ENCODE results near the gene MTCL3.

GRCh38 chr6:127459231-127459641, 59.9 kb downstream of the MTCL3 start, which contains the start of gene KIAA0408:
- TF ChIP-seq, protein P1, sequence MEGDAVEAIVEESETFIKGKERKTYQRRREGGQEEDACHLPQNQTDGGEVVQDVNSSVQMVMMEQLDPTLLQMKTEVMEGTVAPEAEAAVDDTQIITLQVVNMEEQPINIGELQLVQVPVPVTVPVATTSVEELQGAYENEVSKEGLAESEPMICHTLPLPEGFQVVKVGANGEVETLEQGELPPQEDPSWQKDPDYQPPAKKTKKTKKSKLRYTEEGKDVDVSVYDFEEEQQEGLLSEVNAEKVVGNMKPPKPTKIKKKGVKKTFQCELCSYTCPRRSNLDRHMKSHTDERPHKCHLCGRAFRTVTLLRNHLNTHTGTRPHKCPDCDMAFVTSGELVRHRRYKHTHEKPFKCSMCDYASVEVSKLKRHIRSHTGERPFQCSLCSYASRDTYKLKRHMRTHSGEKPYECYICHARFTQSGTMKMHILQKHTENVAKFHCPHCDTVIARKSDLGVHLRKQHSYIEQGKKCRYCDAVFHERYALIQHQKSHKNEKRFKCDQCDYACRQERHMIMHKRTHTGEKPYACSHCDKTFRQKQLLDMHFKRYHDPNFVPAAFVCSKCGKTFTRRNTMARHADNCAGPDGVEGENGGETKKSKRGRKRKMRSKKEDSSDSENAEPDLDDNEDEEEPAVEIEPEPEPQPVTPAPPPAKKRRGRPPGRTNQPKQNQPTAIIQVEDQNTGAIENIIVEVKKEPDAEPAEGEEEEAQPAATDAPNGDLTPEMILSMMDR (IDR thresholded peaks at IDR 0.05), result no peak
- no peak for TF ChIP-seq POLR2A (IDR thresholded peaks at IDR 0.05)

Measured in lower leg skin (tissue), 3 donors.